Astrocyte (in vitro differentiated cells and primary cell): ENCODE measurements around the gene MYCBP2.

Source experiments
- EZH2 ChIP-seq: IDR thresholded peaks from 2 replicates; pipeline ENCODE4 v1.6.1; 2012; ENCODE audit warnings: mild to moderate bottlenecking, low read length, inconsistent platforms; ENCODE audit not compliant: insufficient read depth
- TF ChIP-seq, protein P1 (sequence below): IDR thresholded peaks from 2 replicates; pipeline ENCODE4 v1.5.1; 2011; ENCODE audit warnings: low read depth, mild to moderate bottlenecking, inconsistent platforms, low read length, moderate library complexity; ENCODE audit not compliant: insufficient read depth

DNA sequence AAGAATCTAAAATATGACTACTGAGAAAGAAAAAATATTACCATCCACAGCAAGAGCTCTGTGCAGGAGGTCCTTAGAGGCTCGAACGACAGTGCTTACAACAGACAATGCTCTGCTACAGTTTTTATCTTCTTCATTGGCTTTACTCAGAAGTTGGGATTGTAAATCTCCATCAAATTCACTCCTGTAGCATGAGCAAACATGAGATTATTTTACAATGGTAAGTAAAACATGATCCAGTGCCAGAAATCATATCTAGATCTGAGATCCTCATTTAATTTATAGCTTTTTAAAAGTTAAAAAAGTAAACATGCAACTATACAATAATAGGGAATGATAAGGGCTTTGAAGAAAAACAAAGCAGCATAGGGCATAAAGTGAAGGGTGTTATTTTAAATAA is 155.4 kb downstream of the MYCBP2 start:
- TF ChIP-seq, protein P1, sequence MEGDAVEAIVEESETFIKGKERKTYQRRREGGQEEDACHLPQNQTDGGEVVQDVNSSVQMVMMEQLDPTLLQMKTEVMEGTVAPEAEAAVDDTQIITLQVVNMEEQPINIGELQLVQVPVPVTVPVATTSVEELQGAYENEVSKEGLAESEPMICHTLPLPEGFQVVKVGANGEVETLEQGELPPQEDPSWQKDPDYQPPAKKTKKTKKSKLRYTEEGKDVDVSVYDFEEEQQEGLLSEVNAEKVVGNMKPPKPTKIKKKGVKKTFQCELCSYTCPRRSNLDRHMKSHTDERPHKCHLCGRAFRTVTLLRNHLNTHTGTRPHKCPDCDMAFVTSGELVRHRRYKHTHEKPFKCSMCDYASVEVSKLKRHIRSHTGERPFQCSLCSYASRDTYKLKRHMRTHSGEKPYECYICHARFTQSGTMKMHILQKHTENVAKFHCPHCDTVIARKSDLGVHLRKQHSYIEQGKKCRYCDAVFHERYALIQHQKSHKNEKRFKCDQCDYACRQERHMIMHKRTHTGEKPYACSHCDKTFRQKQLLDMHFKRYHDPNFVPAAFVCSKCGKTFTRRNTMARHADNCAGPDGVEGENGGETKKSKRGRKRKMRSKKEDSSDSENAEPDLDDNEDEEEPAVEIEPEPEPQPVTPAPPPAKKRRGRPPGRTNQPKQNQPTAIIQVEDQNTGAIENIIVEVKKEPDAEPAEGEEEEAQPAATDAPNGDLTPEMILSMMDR: no peak
- TF ChIP-seq EZH2: no peak
